ENCODE data around the gene LRRC2. TPM values are rescaled to one million over a fixed set of nuclear protein-coding genes. Genes with fewer than 3 reads are reported as not detected.

The LRRC2 gene
- total RNA-seq, 1 experiment from 2014 or later = not detected

- CTCF ChIA-PET = no interaction called here
- H3K4me3 ChIP-seq (ENCODE audit: low read depth in 2 of 2, low read length in 2 of 2) = no peak overlapping the region
- TF ChIP-seq SIN3A (IDR thresholded peaks at IDR 0.05; ENCODE audit: borderline replicate concordance, insufficient read depth, low read depth, low read length) (no peak), REST (IDR thresholded peaks at IDR 0.05; ENCODE audit: insufficient read depth in 1 of 2, low read depth in 2 of 2, low read length in 1 of 2) (no peak), TCF7L2 (IDR thresholded peaks at IDR 0.05; ENCODE audit: low read depth, low read length) (no peak), POLR2AphosphoS5 (IDR thresholded peaks at IDR 0.05; ENCODE audit: low read depth, low read length) (no peak), CTCF (IDR thresholded peaks at IDR 0.05) (no peak)
- in situ Hi-C loops (cut with HindIII; ENCODE audit: low pct_unique_long_range_greater_than_20kb, low sequenced_read_pairs) = no loop called here
- POLR2A ChIA-PET = no interaction called here
- H3K27ac ChIP-seq (ENCODE audit: low read length) = no peak overlapping the region
- intact Hi-C loops (cut with micrococcal nuclease; ENCODE audit: unreplicated experiment) = no loop called here
- no peaks in the 10 kb centered on the region for H3K4me1 ChIP-seq (ENCODE audit: control insufficient read depth, insufficient read depth, low read length)
- H3K27me3 ChIP-seq (ENCODE audit: control insufficient read depth, insufficient read depth, low read length) = no peaks in the 10 kb centered on the region
- no peaks in the 10 kb centered on the region for H3K36me3 ChIP-seq (ENCODE audit: control insufficient read depth, insufficient read depth, low read length)
- ATAC-seq = no peak; the same call in 1 of the 2 replicates
- H3K9me3 ChIP-seq (ENCODE audit: control insufficient read depth, insufficient read depth, low read depth, low read length) = no peaks in the 10 kb centered on the region
- BruUV-seq (replicated peaks) = no TSS peak
- DNase-seq (ENCODE audit: low read depth, low spot score) = peak; percentile 18
These were observed 48.9 kb downstream of the LRRC2 start for GRCh38 chr3:46517016-46517783.

DNA sequence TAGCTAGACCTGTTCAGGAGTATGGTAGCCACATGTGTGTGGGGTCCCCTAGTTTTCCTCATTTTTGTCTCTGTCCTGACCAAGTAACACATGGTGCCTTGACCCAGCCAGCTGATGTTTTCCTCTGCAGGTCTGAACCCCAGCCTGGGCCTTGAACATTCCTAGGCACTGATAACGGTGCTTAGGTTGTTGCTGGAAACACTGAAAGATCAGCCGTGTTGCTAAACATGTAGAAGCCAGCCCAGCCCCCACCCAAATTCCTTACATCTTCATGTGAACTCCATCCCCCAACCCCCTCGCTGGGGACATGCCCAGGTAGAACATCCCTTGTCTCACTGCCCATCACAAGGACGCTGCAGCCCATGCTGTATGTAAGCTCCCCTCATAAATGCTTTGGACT, 49.6 kb downstream of the LRRC2 start:
- no peak for DNase-seq (ENCODE audit: low read depth, low spot score)
- H3K9me3 ChIP-seq (ENCODE audit: control insufficient read depth, insufficient read depth, low read depth, low read length) = no peaks in the 10 kb centered on the region
- intact Hi-C loops (cut with micrococcal nuclease; ENCODE audit: unreplicated experiment) (no loop called here), in situ Hi-C loops (cut with HindIII; ENCODE audit: low pct_unique_long_range_greater_than_20kb, low sequenced_read_pairs) (no loop called here)
- no peaks in the 10 kb centered on the region for H3K36me3 ChIP-seq (ENCODE audit: control insufficient read depth, insufficient read depth, low read length)
- H3K4me1 ChIP-seq (ENCODE audit: control insufficient read depth, insufficient read depth, low read length) = no peaks in the 10 kb centered on the region
- no TSS peak for BruUV-seq (replicated peaks)
- POLR2A ChIA-PET = no interaction called here
- ATAC-seq = no peak
- CTCF ChIA-PET = no interaction called here
- H3K4me3 ChIP-seq (ENCODE audit: low read depth in 2 of 2, low read length in 2 of 2) = no peak overlapping the region
- no peak overlapping the region for H3K27ac ChIP-seq (ENCODE audit: low read length)
- TF ChIP-seq REST (IDR thresholded peaks at IDR 0.05; ENCODE audit: insufficient read depth in 1 of 2, low read depth in 2 of 2, low read length in 1 of 2) (no peak), CTCF (IDR thresholded peaks at IDR 0.05) (no peak), SIN3A (IDR thresholded peaks at IDR 0.05; ENCODE audit: borderline replicate concordance, insufficient read depth, low read depth, low read length) (no peak), TCF7L2 (IDR thresholded peaks at IDR 0.05; ENCODE audit: low read depth, low read length) (no peak), POLR2AphosphoS5 (IDR thresholded peaks at IDR 0.05; ENCODE audit: low read depth, low read length) (no peak)
- no peaks in the 10 kb centered on the region for H3K27me3 ChIP-seq (ENCODE audit: control insufficient read depth, insufficient read depth, low read length)

Measured in Panc1 (cell line).